WTC11 (cell line): ENCODE measurements around the gene CMTM4.

Source experiments
- ATF1 ChIP-seq: sonication (generic); formaldehyde crosslinking; IDR thresholded peaks from 2 replicates; pipeline ENCODE4 v1.8.1; 2023; ENCODE audit warnings: mild to moderate bottlenecking, moderate library complexity, missing genetic modification reagents
- CBFB ChIP-seq: sonication (generic); formaldehyde crosslinking; IDR thresholded peaks from 2 replicates; pipeline ENCODE4 v1.8.1; 2022; ENCODE audit warnings: mild to moderate bottlenecking, low read depth, missing genetic modification reagents
- CTCF ChIP-seq: fragments of 200-600 bp; IDR thresholded peaks from 2 replicates; pipeline ENCODE4 v1.8.0; 2022; ENCODE audit warnings: antibody characterized with exemption
- ELF4 ChIP-seq: sonication (generic); formaldehyde crosslinking; IDR thresholded peaks from 2 replicates; pipeline ENCODE4 v1.8.1; 2022; ENCODE audit warnings: low read depth, mild to moderate bottlenecking, moderate library complexity, missing genetic modification reagents
- FOXJ3 ChIP-seq: sonication (generic); formaldehyde crosslinking; IDR thresholded peaks from 2 replicates; pipeline ENCODE4 v1.9.0; 2021; ENCODE audit warnings: missing genetic modification reagents, mild to moderate bottlenecking, borderline replicate concordance
- HMGXB4 ChIP-seq: sonication (generic); formaldehyde crosslinking; IDR thresholded peaks from 2 replicates; pipeline ENCODE4 v1.8.1; 2023; ENCODE audit warnings: mild to moderate bottlenecking, moderate library complexity, missing genetic modification reagents
- IRF1 ChIP-seq: sonication (generic); formaldehyde crosslinking; IDR thresholded peaks from 2 replicates; pipeline ENCODE4 v1.8.0; 2023; ENCODE audit warnings: missing genetic modification reagents
- NFYB ChIP-seq: sonication (generic); formaldehyde crosslinking; conservative IDR thresholded peaks from 2 replicates; pipeline ENCODE4 v1.8.0; 2022; ENCODE audit warnings: low read depth, missing genetic modification reagents
- SMAD3 ChIP-seq: sonication (generic); formaldehyde crosslinking; IDR thresholded peaks from 2 replicates; pipeline ENCODE4 v1.8.0; 2022; ENCODE audit warnings: missing genetic modification reagents, mild to moderate bottlenecking, borderline replicate concordance
- TP53 ChIP-seq: sonication (generic); formaldehyde crosslinking; IDR thresholded peaks from 2 replicates; pipeline ENCODE4 v1.8.1; 2023; ENCODE audit warnings: mild to moderate bottlenecking, missing genetic modification reagents
- USF2 ChIP-seq: sonication (generic); formaldehyde crosslinking; IDR thresholded peaks from 2 replicates; pipeline ENCODE4 v1.8.1; 2023; ENCODE audit warnings: mild to moderate bottlenecking, missing genetic modification reagents, moderate library complexity
- ZNF425 ChIP-seq: fragments of 250-450 bp; sonication (Bioruptor Pico); conservative IDR thresholded peaks from 2 replicates; pipeline ENCODE4 v1.9.0; 2021; ENCODE audit warnings: mild to moderate bottlenecking

- TF ChIP-seq IRF1 (CRISPR knock-in tag) = no peak
- TF ChIP-seq ZNF425 (CRISPR knock-in tag) = no peak
- no peak for TF ChIP-seq CTCF
- TF ChIP-seq SMAD3 = no peak
- no peak for TF ChIP-seq FOXJ3 (CRISPR knock-in tag)
- no peak for TF ChIP-seq ELF4 (CRISPR knock-in tag)
- TF ChIP-seq TP53 (CRISPR knock-in tag) = no peak
- TF ChIP-seq USF2 (CRISPR knock-in tag) = no peak
- no peak for TF ChIP-seq CBFB
- no peak for TF ChIP-seq NFYB
- TF ChIP-seq HMGXB4 = no peak
- TF ChIP-seq ATF1 (CRISPR knock-in tag) = no peak
These were observed 22.7 kb upstream of the CMTM4 start for GRCh38 chr16:66719246-66719645.
